GM19240 (cell line): ENCODE results near the gene DNAJC5G.
"Not testable (repeated sequence)": the region's sequence is repeated elsewhere in the genome, so short reads cannot be mapped to it uniquely, and the experiment has no call there.

Source experiments
- DNase-seq: peaks from one replicate; pipeline ENCODE4 v3.0.0; 2011; ENCODE audit warnings: low spot score; ENCODE audit not compliant: insufficient read length

DNAJC5G gene

DNA sequence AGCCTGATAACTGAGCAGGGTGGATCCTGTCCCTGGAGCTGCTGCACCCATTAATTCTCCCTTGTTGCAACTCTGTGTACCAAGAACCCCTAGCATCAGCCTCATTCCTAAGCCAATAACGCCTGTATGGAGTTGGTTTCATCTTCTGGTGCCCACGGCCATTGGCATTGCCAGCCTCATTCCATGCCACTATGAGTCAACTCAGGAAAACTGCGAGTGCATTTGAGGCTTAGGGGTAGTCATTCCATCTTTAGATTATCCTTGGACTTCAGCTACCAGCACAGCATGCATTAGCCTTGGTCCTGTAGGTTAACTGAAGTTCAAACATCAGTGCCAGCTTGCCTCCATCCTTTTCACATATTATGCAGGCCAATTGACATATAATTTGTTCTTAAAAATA, 5.6 kb downstream of the DNAJC5G start:
- no peak for DNase-seq

DNA sequence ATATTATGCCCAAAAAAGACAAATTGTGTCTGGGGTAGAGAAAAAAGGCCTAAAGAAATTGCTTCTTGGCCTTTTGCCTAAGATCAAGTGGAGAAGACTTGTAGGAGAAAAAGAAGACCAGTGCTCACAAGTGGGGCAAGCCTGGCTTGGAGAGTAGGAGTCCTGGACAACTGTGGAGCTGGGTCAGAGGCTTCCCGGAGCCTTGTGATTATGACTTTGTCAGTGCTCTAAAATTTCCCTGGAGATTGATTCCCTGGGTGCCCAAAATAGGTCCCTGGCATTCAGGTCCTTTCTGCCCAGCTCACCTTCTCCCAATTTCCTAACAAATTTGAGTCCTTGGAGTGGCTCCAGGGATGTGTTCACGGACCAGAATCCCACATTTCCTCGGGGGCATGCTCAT, 6.2 kb downstream of the DNAJC5G start:
- DNase-seq = no peak

DNA sequence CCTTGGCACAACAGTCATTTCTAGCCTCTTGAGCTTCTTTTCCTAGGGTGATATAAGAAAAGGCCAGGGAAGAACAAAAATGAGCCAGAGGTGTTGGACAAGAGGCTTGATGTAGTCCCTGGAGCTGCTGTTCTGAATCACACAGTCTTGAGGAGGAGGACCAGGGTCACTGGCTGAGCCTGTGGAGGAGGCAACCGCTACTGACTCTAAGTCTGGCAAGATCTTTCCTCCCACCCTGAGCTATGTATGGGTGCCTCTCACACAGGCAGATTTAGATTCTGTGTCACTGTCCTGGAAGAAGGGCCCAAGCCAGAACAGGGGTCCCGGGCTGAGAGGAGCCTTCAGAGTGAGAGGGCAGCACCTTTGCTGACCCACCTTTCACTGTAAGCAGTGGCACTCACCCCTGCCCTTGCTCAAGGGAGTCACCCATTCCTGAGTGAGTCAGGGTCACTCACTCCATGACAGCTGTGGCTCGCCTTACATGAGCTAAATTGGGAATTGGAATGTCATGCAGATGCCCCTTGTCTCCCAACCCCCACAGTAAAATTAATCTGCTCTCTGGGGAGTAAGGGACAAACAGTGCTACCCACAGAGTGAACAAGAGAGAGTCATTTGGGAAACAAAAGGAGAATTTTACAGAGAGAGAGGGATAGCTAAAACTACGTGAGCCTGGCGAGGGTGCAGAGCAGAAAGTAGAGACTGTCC, 6.8 kb downstream of the DNAJC5G start, which contains the start of gene TRIM54:
TRIM54 (plus strand) TSS at position 575 of the 705 bp plus-strand sequence. CDS start 303 bp downstream, outside the sequence.
- DNase-seq = no peak

DNA sequence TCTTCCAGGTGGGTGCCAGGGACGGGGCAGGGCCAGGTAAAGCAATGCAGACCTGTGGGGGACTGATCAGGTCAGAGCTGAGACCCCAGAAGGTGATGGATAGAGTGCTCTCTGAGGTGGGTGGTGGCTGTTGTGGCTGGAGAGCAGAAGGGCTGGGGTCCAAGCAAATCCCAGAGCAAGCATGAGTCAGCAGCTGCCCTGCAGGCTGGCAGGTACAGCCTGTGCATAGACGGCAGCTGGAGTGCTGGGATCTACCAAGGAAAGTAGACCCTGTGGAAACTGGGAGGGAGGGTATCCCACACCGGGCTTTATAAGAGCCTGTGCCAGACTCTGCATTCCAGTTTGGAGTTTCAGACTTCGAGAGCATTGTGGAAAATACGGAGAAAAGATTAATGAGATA, 7.7 kb downstream of the DNAJC5G start:
- no peak for DNase-seq

DNA sequence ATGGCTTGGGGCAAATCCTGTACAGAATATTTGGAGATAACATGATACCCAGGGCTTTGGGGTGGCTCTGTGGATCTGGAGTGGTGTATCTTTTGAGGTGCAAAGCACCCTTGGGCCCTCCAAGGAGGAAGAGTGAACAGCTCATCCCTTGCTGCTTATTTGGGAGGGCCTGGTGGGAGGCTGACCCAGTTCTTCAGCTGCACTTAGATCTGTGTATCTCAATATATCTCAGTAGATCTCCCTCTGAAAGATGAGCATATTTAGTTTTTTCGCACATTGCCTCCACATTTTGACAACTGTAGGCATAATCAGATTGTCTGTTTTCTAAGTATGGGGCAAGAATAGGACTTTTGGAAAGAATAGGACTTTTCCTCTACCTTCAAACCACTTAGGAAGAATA, 9.8 kb downstream of the DNAJC5G start:
- no peak for DNase-seq

DNA sequence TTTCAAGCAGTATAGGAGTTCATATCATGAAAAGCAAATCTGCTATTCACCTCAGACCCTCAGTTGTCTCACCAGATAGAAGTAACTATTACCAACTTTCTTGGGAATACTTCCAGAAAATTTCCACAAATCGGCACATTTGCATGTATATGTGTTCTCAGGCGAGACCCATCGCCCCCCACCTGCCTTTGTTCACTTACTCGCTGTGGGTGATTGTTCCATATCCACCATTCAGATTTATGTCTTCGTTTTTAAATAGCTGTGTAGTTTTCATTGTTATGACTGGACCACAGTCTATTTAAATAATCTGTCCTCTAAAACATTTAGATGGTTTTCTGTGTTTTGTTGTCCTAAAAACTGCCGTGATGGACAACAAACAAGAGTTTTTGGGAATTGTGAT, 10.2 kb downstream of the DNAJC5G start:
- DNase-seq = no peak

DNA sequence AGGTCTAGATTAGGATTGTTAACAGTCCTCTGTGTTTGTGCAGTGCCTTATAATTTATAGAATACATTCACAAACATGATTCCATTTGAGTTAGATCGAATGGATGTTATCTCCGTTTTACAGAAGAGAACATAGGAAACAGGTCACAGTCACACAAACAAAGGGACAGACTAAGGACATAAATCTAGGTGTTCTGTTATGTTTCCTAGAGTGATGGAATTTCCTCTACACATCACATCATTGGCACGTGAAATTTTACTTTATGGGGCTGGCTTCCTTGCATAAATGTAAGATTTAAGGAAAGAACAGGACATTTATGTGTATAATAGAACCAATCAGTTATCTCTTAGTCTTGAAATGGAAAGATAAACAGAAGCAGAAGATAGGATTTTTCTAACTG, 13.4 kb downstream of the DNAJC5G start:
- DNase-seq = no peak

DNA sequence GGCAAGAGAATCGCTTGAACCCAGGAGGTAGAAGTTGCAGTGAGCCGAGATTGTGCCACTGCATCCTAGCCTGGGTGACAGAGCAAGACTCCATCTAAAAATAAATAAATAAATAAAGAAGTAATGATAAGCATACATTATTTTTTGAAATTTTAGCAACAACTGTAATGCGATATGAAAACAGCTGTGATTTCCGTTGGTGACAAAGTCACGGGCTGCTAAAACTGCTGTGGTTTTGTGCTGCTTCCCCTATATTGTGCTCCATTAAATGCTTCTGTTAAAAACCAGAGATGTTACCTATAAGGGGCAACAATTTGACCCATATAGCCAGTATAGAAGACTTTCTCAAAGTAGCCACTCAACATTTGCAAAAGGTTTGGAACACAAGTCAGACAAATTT, 15.3 kb downstream of the DNAJC5G start:
- no peak for DNase-seq

DNA sequence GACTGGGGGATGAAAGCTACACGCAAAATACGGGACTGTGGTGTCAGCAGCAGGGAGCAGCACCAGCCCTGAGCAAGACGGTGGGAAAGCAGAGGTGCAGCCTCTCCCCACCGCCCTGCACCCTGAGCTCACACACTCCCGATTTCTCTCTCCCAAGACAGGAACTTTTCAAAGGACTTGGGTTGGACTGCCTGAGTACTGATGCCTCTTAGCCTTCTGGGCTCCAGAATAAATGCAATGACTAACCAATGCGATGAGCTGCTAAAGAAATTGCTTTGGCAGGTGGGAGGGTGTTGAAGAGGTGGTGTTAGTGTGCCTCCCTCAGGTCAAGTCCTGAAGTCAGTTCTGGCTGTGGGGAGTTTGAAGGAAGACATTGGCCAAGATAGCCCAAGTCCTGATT, 16.6 kb downstream of the DNAJC5G start:
- no peak for DNase-seq

DNA sequence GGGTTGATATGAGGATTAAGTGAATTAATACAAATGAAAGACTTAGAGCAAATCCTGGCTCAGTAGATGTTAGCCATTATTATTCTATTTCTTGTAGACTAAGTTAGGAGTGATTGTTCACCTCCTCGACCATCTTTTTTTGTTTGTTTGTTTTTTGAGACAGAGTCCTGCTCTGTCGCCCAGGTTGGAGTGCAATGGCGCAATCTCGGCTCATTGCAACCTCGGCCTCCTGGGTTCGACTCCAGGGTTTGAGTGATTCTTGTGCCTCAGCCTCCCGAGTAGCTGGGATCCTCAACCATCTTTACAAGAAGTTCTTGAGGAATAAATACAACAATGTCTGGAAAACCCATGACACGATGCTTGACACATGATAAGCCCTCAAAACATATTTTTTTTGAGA, 19.7 kb downstream of the DNAJC5G start:
- DNase-seq = no peak

DNA sequence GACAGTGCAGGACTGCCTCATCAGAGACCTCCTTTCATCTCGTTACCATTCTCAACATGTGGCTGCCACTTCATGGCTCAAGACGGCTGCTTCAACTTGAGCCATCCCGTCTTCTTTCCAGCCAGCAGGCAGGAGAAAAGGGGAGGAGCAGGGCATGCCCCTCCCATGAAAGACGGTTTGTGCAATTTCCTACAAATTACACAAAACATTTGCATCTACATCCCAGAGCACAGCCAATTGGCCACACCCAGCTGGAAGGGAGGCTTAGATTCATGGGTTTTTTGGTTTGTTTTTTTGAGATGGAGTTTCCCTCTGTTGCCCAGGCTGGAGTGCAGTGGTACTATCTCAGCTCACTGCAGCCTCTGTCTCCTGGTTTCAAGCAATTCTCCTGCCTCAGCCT, 21.2 kb downstream of the DNAJC5G start:
- DNase-seq = no peak

DNA sequence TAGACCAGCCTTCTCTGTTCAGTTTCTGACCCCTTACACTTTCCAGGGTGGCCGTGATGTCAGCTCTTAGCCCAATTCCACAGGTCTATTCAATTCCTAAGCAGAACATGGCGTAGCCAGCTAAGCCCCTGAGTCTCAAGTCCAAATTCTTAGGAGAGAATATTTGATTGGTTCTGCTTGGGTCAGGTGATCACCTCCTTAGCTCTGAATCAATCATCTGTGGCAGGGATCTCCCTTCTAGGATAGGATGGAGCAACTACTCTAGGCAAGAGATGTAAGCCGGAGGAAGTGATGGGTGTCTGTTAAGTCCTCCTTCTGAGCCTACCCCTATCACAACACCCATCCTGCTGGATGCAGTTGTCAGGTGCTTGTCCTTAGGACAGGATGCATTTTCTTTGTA, 22.0 kb downstream of the DNAJC5G start:
- DNase-seq = no peak

DNA sequence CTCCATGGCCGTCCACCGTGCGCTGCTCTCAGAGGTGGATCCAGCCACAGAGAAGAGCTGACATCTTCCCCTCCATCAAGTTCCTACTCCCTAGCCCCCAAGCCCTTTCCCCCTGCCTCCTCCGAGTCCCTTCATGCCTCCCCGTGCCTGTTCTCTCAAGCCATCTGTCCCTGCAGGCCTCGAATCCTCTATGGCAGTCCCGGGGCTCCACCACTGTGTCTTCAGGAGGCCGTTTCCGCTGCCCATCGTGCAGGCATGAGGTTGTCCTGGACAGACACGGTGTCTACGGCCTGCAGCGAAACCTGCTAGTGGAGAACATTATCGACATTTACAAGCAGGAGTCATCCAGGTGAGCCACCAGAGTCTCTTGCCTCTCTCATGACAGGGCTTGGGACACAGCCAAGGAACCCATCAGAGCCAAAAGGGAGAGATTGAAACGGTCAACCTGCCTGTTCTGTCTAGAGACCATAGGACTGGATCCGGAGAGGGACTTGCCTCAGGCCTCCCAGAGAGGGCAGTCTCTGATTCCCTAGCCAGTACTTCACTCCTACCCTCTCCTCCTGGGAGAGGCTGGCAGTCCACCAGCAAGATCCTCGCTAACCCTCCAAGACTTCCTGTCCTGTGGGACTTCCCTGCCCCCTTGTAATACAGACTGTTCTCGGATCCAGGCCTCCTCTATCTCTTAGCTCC, 23.3 kb downstream of the DNAJC5G start:
- DNase-seq = no peak

DNA sequence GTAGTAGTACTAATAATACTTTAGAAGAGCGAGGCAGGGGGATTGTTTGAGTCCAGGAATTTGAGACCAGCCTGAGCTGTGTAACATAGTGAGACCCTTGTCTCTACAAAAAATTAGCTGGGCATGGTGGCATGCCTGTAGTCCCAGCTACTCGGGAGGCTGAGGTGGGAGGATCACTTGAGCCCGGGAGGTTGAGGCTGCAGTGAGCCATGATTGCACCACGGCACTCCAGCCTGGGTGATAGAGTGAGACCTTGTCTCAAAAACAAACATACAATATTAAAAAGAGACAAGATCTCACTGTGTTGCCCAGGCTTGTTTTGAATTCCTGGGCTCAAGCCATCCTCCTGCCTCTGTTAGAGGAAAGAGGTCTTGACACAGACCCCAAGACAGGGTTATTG, 25.4 kb downstream of the DNAJC5G start:
- not testable (repeated sequence) for DNase-seq

DNA sequence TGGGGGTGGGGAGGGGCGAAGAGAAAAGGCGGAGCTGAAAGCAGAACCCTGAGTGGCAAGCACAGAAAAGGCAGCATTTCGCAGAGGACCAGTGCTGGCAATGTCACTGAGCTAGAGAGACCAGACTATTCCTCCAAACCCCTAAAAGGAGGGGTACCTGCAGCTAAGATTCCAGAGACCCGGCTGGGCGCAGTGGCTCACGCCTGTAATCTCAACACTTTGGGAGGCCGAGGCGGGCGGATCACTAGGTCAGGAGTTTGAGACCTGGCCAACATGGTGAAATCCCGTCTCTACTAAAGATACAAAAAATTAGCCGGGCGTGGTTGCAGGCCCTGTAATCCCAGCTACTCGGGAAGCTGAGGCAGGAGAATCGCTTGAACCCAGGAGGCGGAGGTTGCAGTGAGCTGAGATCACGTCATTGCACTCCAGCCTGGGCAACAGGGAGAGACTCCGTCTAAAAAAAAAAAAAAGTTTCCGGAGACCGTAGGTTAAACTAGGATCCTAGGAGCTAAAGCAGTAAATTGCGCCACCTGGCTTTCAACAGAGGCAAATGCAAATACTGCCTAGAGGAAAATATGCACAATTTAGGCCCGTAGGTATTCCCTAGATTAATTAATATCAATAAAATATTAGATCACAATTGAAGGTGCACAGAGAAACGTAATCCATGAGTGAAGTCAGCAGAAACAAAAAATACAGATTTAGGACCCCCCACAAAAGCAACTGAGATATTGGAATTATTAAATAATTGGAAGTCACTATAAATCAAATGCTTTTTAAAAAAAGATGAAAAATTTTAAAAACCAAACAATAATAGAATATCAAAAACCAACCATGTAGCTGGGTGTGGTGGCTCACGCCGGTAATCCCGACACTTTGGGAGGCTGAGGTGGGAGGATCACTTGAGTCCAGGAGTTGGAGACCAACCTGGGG, 28.1 kb downstream of the DNAJC5G start:
- peak; percentile 48 for DNase-seq

DNA sequence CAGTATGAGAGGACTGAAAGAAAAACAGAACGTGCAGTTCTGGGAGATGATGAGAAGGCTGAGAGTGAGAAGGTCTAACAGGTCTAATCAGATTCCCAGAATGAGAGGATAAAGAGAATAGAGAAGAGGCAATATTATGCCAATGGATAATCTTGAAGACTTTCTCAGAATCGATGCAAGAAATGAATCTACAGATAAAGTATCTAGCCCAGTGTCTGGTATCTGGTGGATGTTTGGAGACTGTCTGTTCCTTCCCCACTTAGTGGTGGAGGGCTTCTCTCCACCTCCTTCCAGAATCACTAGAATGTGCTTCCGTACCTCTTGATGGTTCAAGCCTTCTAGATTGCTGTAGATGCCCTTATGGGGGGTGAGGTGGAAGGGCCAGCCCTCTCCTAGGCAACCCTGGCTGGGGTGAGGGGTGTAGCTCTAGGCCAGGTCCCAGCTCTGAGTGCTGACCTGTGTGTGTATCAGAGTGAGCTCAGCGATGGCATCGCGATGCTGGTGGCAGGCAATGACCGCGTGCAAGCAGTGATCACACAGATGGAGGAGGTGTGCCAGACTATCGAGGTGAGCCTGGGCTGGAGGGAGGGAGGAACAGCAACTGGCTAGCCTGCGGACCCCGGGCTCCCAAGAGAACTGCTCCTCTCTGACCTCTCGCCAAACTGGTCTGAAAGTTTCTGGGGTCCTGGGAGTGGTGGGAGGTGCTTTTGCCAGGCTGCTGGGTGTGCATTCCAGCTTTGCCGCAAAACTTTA, 29.4 kb downstream of the DNAJC5G start:
- DNase-seq = no peak

DNA sequence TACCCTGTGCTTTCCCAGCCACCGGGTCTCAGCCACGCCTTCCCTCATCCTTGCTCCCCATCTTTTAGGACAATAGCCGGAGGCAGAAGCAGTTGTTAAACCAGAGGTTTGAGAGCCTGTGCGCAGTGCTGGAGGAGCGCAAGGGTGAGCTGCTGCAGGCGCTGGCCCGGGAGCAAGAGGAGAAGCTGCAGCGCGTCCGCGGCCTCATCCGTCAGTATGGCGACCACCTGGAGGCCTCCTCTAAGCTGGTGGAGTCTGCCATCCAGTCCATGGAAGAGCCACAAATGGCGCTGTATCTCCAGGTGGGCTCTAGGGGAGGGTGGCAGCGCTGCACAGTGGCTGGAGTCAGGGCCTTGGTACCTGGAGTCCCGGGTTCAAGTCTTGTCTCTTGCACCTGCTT, 30.3 kb downstream of the DNAJC5G start:
- no peak for DNase-seq

DNA sequence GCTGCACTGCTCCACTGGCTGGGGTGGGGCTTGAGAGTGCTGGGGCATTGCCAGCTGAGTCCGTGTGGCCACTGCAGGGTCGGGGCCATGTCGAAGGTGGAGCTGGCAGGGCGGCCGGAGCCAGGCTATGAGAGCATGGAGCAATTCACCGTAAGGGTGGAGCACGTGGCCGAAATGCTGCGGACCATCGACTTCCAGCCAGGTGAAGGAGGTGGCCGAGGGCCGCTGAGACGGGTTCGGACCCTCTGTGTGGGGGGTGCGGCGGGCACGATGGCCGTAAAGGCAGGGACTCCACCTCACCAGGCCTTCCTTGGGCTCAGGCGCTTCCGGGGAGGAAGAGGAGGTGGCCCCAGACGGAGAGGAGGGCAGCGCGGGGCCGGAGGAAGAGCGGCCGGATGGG, 30.9 kb downstream of the DNAJC5G start:
- no peak for DNase-seq

DNA sequence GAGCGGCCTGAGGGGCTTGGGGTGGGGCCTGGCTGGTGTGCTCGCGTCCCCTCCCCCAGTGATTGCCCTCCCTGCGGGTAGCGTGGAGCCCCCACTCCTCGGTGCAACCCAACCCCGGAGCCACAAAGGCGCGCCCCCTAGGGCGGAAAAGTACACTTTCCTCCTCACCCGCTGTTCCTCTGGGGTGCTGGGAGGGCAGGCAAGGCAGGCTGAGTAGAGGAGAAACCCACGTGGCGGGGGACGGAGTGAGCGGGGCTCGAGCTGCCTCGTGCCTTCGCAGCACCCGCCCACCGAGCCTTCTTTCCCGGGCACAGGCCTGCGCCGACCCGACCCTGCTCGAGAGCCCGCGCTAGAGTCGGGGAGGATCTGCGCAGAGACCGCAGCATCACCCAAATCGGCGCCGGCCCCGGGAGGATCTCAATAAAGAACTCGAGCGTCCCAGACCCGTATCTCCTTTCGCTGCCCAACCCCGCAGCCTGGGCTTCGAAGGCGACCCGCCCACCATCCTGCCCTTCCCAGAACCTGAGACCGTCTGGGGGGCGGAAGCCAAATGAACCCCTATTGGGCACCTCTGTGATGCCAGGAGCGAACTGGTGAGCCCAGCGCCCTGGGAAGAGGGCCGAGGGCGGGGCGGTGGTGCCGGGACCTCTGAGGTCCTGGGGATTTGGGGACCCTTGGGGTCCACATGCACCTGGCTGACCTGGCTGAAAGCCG, 31.5 kb downstream of the DNAJC5G start:
- DNase-seq = no peak

DNA sequence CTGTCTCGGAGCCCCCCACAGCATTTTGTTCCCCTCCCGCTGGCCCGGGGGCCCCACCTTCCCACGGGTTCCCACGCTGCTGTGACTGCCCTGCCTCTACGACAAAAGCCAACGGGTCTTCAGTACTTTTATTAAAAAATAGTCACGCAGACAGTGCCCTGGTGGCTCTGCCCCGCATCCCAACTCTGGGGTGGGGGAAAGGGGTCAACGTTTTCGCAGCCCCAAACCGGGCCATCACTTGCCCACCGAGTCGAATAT, 32.0 kb downstream of the DNAJC5G start:
- DNase-seq = no peak
